PFSK-1 (cell line): ENCODE data around the gene TGM6.

Source experiments
- FOXP2 ChIP-seq: optimal IDR thresholded peaks from 2 replicates; pipeline ENCODE3; 2011; ENCODE audit warnings: borderline replicate concordance, control low read depth, inconsistent platforms; ENCODE audit not compliant: insufficient read depth; ENCODE audit errors: extremely low read length, extremely low read depth
- POLR2AphosphoS5 ChIP-seq: IDR thresholded peaks from 2 replicates; pipeline ENCODE4 v1.6.1; 2012; ENCODE audit warnings: low read depth, mild to moderate bottlenecking, control low read depth, low read length, moderate library complexity
- REST ChIP-seq, 2 experiments: IDR thresholded peaks; 2 replicates each; pipeline versions ENCODE4 v1.6.1 to v1.8.0; 2011 to 2012; ENCODE audit warnings: low read depth in 2 of 2, low read length in 2 of 2, control low read depth in 1 of 2, inconsistent platforms in 1 of 2, mild to moderate bottlenecking in 1 of 2, moderate library complexity in 1 of 2; ENCODE audit not compliant: insufficient read depth in 1 of 2
- SIN3A ChIP-seq: IDR thresholded peaks from 2 replicates; pipeline ENCODE4 v1.6.1; 2012; ENCODE audit warnings: mild to moderate bottlenecking, low read length, moderate library complexity, borderline replicate concordance; ENCODE audit not compliant: insufficient read depth
- TAF1 ChIP-seq: IDR thresholded peaks from 2 replicates; pipeline ENCODE4 v1.6.1; 2012; ENCODE audit warnings: low read length, control low read depth, borderline replicate concordance; ENCODE audit not compliant: insufficient read depth

DNA sequence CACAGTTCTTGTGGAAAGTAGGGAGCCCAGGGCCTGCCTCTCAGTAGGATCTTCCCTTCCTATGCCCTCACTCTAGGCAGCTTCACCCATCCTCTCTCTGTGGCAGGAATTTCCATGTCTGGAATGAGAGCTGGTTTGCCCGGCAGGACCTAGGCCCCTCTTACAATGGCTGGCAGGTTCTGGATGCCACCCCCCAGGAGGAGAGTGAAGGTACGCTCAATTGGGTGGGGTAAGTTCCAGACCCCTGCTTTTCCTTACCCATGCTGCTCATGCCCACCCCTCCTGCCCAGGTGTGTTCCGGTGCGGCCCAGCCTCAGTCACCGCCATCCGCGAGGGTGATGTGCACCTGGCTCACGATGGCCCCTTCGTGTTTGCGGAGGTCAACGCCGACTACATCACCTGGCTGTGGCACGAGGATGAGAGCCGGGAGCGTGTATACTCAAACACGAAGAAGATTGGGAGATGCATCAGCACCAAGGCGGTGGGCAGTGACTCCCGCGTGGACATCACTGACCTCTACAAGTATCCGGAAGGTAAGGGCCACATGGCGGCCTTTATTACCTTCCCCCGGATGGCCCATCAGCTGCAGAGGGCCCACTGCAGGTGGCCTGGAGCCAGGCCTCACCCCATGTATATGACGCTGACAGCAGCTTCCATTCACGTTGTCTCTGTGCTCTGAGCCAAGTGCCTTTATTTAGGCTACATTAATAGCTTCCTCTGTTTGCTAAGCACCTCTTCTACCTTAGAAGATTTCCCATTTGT lies 22.8 kb downstream of the TGM6 start:
- TF ChIP-seq TAF1 (no peak), REST (IDR thresholded peaks at IDR 0.05; ENCODE audit: insufficient read depth in 1 of 2, low read depth in 2 of 2, low read length in 2 of 2) (no peak), POLR2AphosphoS5 (no peak), SIN3A (no peak), FOXP2 (no peak)
